Gastrocnemius medialis (tissue), 4 donors: ENCODE results near the gene NDOR1.

Experiments
- CTCF ChIP-seq, 5 experiments: fragments of 450-650 bp in 3 of 5; fragments of 200-600 bp in 2 of 5; sonication (generic) in 2 of 5; IDR thresholded peaks in 4 of 5; conservative IDR thresholded peaks in 1 of 5; 1 replicate in 4 of 5; 2 replicates in 1 of 5; pipeline ENCODE4 v1.5.1; 2016 to 2019; ENCODE audit warnings: antibody characterized with exemption in 5 of 5, mild to moderate bottlenecking in 3 of 5, moderate library complexity in 3 of 5
- POLR2A ChIP-seq, 2 donors: fragments of 450-650 bp; IDR thresholded peaks; one replicate each; pipeline ENCODE4 v1.6.1; 2017; ENCODE audit warnings: antibody characterized with exemption in 2 of 2, mild to moderate bottlenecking in 2 of 2, moderate library complexity in 2 of 2

- TF ChIP-seq POLR2A (IDR thresholded peaks at IDR 0.05): no peak
- TF ChIP-seq CTCF (IDR thresholded peaks at IDR 0.05 in 4 of 5, conservative IDR thresholded peaks at IDR 0.05 in 1 of 5): no peak
These were observed 46.1 kb upstream of the NDOR1 start for GRCh38 chr9:137159105-137160053.
